Tibial nerve (tissue), 4 donors: ENCODE measurements around the gene GUCA1C. TPM values are rescaled to one million over a fixed set of nuclear protein-coding genes. Genes with fewer than 3 reads are reported as not detected.

Experiments
- DNase-seq, 2 donors: peaks; one replicate each; pipeline ENCODE4 v3.0.0-alpha.2; 2019; ENCODE audit warnings: low spot score in 2 of 2
- H3K27ac ChIP-seq, 4 donors: fragments of 200-600 bp; sonication (generic) in 3 of 4; one replicate each; pipeline ENCODE4 v1.5.1; 2017 to 2019; ENCODE audit warnings: mild to moderate bottlenecking in 1 of 4
- H3K27me3 ChIP-seq, 2 donors: fragments of 200-600 bp; sonication (generic) in 1 of 2; one replicate each; pipeline versions ENCODE4 v1.5.1 to v1.6.0; 2017 to 2019
- H3K36me3 ChIP-seq, 3 donors: fragments of 200-600 bp; sonication (generic); one replicate each; pipeline ENCODE4 v1.5.1; 2018 to 2019
- H3K4me1 ChIP-seq, 4 donors: fragments of 200-600 bp; sonication (generic) in 3 of 4; one replicate each; pipeline ENCODE4 v1.5.1; 2017 to 2019
- H3K4me3 ChIP-seq, 4 donors: fragments of 200-600 bp; sonication (generic) in 3 of 4; one replicate each; pipeline ENCODE4 v1.5.1; 2017 to 2019; ENCODE audit warnings: mild to moderate bottlenecking in 1 of 4, moderate library complexity in 1 of 4
- H3K9me3 ChIP-seq, 4 donors: fragments of 200-600 bp; sonication (generic) in 3 of 4; one replicate each; pipeline ENCODE4 v1.5.1; 2017 to 2019
- CTCF ChIP-seq, 5 experiments: fragments of 200-600 bp in 3 of 5; fragments of 450-650 bp in 2 of 5; sonication (generic) in 3 of 5; IDR thresholded peaks; one replicate each; pipeline ENCODE4 v1.5.1; 2016 to 2019; ENCODE audit warnings: antibody characterized with exemption in 5 of 5, mild to moderate bottlenecking in 3 of 5, moderate library complexity in 2 of 5
- EP300 ChIP-seq, 2 donors: sonication (generic); formaldehyde crosslinking; IDR thresholded peaks; one replicate each; pipeline ENCODE4 v1.6.1; 2017; ENCODE audit warnings: antibody characterized with exemption in 2 of 2, mild to moderate bottlenecking in 1 of 2
- POLR2A ChIP-seq, 2 donors: fragments of 450-650 bp; IDR thresholded peaks; one replicate each; pipeline ENCODE4 v1.6.1; 2017; ENCODE audit warnings: antibody characterized with exemption in 2 of 2, mild to moderate bottlenecking in 2 of 2, moderate library complexity in 2 of 2
- WGBS, 2 donors: methylation state at CpG; one replicate each; pipeline ENCODE4 v1.1.5; 2018; 5-methylcytosine and 5-hydroxymethylcytosine counted together
- total RNA-seq, 4 donors: library from RNA; depleted of rRNA; stranded (reverse); fragments of >200 nt; gene quantifications; one replicate each; pipeline ENCODE4 v1.1.0, GENCODE V29; 2016

Gene GUCA1C
- total RNA-seq, 4 donors from 2014 or later: not detected

- TF ChIP-seq POLR2A (IDR thresholded peaks at IDR 0.05) (no peak), EP300 (IDR thresholded peaks at IDR 0.05) (no peak), CTCF (IDR thresholded peaks at IDR 0.05) (no peak)
- Histone ChIP-seq H3K4me3 (no peak overlapping the region), H3K36me3 (no peaks in the 10 kb centered on the region), H3K4me1 (no peaks in the 10 kb centered on the region), H3K27me3 (no peaks in the 10 kb centered on the region), H3K9me3 (no peaks in the 10 kb centered on the region), H3K27ac (no peak overlapping the region)
- 9 to 32% methylated on average over 1 of the region's 1 CpG for WGBS, 2 donors
- no peak for DNase-seq
Measured at GRCh38 chr3:108861401-108861800, 92.3 kb downstream of the GUCA1C start.

Other genes with a start within 250 kb of the GUCA1C start
- gene RETNLB, start 196.5 kb downstream of the GUCA1C start, total RNA-seq: not detected
- gene TRAT1, start 131.1 kb downstream of the GUCA1C start, total RNA-seq: under 1 TPM in 3 of 4 donors, not detected in 1; 0.39 to 0.90 (median 0.42) TPM
- under 1 TPM in 2 of 4 donors, not detected in 2; 0.20 to 0.22 TPM for gene MORC1, start 164.3 kb upstream of the GUCA1C start, total RNA-seq
- not detected for gene C3orf85, start 182.8 kb upstream of the GUCA1C start, total RNA-seq